Vagina (tissue), 2 donors: Measurements from ENCODE around the gene GRM3.

Source experiments
- CTCF ChIP-seq, 3 experiments: fragments of 450-650 bp in 2 of 3; fragments of 200-600 bp in 1 of 3; sonication (generic) in 1 of 3; IDR thresholded peaks; one replicate each; pipeline ENCODE4 v1.5.1; 2017 to 2019; ENCODE audit warnings: antibody characterized with exemption in 3 of 3, mild to moderate bottlenecking in 2 of 3, moderate library complexity in 2 of 3
- POLR2AphosphoS5 ChIP-seq, 2 donors: sonication (generic); formaldehyde crosslinking; IDR thresholded peaks; one replicate each; pipeline ENCODE4 v1.9.0; 2017; ENCODE audit warnings: antibody characterized with exemption in 2 of 2, mild to moderate bottlenecking in 2 of 2, low read depth in 1 of 2; ENCODE audit not compliant: insufficient read depth in 1 of 2

- TF ChIP-seq POLR2AphosphoS5 (IDR thresholded peaks at IDR 0.05; ENCODE audit: insufficient read depth in 1 of 2, low read depth in 1 of 2) (no peak), CTCF (IDR thresholded peaks at IDR 0.05) (no peak)
These were observed 4.5 kb downstream of the GRM3 start for GRCh38 chr7:86648169-86648568.
